ENCODE results near the gene CHST8. TPM values are rescaled to one million over a fixed set of nuclear protein-coding genes. Genes with fewer than 3 reads are reported as not detected.

CHST8 gene
- total RNA-seq, 4 donors from 2014 or later = 0.66 TPM; not detected in 3

GRCh38 chr19:33821871-33822270 lies 200.1 kb downstream of the CHST8 start:
- intact Hi-C loops (cut with DNase I) = no loop called here
- DNase-seq (ENCODE audit: extremely low spot score) = no peak
- 47% methylated on average over 2 of the region's 2 CpGs for WGBS

More at GRCh38 chr19:33821871-33822270, 200.1 kb downstream of the CHST8 start:
- H3K4me3 ChIP-seq = no peak overlapping the region
- no peaks in the 10 kb centered on the region for H3K9me3 ChIP-seq
- H3K27ac ChIP-seq (replicated peaks in 1 of 4) = no peak overlapping the region
- no peaks in the 10 kb centered on the region for H3K36me3 ChIP-seq
- H3K4me1 ChIP-seq = peaks cover 4 to 24% (median 20%) of the 10 kb centered on the region in 4 donors
- TF ChIP-seq POLR2A (IDR thresholded peaks at IDR 0.05; ENCODE audit: low read depth) (no peak), POLR2AphosphoS5 (IDR thresholded peaks at IDR 0.05) (no peak), CTCF (IDR thresholded peaks at IDR 0.05) (no peak), EP300 (IDR thresholded peaks at IDR 0.05) (no peak)
- no peaks in the 10 kb centered on the region for H3K27me3 ChIP-seq

Other genes with a start within 250 kb of the CHST8 start
- gene CEBPG, start 248.2 kb upstream of the CHST8 start, total RNA-seq = 10 to 100 TPM; 23.1 to 30.3 (median 28.5) TPM
- gene PEPD, start 100.2 kb upstream of the CHST8 start, total RNA-seq = 10 to 100 TPM; 59.8 to 90.9 (median 73.0) TPM
- 100 to 1,000 TPM in 1 of 4 donors, 10 to 100 TPM in 3; 91.3 to 117 (median 95.0) TPM for gene KCTD15, start 174.9 kb downstream of the CHST8 start, total RNA-seq